GM21723 (cell line): ENCODE measurements around the gene SMIM45.

Source experiments
- ATAC-seq: cut with Tn5 transposase; IDR thresholded peaks from one replicate; pipeline ENCODE4 v1.9.1; 2021; ENCODE audit warnings: mild to moderate bottlenecking, moderate library complexity; ENCODE audit not compliant: unreplicated experiment

SMIM45 gene

DNA sequence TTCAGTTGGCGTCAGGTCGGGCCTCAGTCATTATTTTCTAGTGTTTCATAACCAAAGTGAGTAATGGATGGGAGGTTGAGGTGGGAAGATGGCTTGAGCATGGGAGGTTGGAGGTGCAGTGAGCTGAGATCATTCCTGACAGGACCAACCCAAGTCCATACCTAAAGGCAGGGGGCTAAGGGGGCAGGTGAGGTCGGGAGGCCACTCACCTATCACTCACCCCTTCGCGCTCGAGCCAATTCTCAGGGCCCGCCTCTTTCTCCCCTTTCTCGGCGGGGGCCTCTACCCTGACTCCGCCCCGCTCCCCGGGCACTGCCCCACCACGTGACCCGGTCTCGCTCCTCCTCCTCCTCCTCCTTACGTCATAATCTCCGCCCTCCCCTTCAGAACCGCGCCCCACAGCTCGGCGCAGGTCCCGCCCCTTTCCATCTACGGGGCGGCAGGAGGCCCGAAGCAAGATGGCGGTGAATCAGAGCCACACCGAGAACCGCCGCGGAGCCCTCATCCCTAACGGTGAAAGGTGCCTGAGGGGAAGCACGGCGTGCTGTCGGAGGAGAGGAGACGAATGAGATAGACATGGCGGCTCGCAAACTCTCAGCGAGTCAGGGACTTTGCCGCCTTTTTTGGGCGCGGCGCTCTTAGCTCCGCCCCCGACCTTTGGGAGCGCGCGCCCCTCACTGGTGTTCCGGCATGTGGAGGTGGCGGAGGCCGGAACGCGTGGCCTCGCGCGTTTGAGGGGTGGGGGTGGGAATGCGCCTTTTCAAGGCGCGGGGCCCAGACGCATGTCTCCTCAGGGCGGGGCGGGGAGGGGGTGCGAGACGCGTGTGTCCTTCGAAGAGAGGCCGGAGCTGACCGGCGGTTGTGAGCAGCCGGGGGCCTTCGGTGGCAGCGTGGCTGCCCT is 46.7 kb downstream of the SMIM45 start, which contains the start of gene WBP2NL:
Gene WBP2NL, plus strand, starts transcription at position 428 of the 901 bp plus-strand sequence. Its CDS starts 31 bp downstream, at position 459.
- peak; percentile 77 for ATAC-seq

DNA sequence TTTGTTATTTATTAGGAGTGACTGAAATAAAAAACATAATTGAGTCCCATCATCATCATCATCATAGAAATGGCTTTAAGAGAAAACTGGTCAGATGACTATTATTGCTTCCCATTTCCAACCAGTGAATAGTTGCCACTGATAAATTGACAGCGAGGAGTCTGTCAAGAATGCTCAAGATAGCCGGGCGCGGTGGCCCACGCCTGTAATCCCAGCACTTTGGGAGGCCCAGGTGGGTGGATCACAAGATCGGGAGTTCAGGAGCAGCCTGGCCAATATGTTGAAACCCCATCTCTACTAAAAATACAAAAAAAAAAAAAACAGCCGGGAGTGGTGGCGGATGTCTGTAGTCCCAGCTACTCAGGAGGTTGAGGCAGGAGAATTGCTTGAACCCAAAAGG is 48.5 kb downstream of the SMIM45 start:
- ATAC-seq: no peak

DNA sequence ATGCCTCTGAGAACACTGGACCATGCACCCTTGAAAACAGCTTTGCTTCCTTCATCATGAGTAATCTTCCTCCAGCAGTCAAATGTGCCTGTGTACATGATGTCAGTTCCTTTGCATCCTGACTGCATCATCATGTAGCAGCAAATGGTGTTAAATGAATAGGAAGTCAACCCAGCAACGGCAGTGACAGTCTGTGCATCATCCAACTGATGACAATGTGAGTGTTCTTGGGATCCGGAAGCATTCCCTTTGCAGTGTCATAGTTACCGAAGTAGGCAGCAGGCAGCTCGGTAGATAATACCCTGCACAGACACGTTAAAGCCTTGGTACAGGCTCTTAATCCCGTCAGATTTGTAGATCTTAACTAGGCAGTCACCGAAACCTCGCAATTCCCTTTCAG is 49.2 kb downstream of the SMIM45 start:
- ATAC-seq: no peak

DNA sequence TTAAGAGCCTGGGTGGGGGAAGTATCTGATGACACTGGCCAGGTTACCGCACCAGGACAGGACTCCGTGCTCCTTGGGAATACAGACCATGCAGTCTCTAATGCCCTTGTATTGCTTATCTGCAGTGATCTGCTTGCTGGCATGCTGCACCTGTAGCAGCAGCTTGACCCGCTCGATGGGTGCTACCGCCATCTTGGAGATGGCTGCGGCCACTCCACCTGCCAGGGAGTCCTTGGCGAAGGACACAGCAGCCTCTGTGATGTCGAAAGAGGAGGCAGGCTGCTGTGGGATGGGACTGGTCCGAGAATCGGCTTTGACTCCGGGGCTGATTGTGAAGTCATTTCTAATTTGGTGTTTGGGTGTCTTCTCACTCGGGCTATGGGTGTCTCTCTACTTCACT is 49.8 kb downstream of the SMIM45 start:
- no peak for ATAC-seq

DNA sequence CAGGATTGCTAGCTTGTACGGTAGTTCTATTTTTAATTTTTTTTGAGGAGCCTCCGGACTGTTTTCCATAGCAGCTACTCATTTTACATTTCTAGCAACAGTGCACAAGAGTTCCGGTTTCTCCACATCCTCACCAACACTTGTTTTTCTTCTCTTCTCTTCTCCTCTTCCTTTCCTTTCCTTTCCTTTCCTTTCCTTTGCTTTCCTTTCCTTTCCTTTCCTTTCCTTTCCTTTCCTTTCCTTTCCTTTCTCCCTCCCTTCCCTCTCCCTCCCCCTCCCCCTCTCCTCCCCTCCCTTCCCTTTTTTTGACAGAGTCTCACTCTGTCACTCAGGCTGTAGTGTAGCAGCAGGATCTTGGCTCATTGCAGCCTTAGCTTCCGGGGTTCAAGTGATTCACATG is 56.0 kb downstream of the SMIM45 start:
- ATAC-seq: no peak
